Osteocyte (in vitro differentiated cells): ENCODE data around the gene BASP1. TPM values are rescaled to one million over a fixed set of nuclear protein-coding genes. Genes with fewer than 3 reads are reported as not detected.

Source experiments
- DNase-seq: peaks from one replicate; pipeline ENCODE4 v3.0.0; 2021; ENCODE audit warnings: mixed read lengths; ENCODE audit not compliant: unreplicated experiment; ENCODE audit errors: extremely low spot score
- H3K27ac Mint-ChIP-seq: one replicate; pipeline ENCODE4 v1.8.0; 2021; ENCODE audit warnings: mild to moderate bottlenecking, mixed read lengths; ENCODE audit not compliant: unreplicated experiment
- H3K27me3 Mint-ChIP-seq: one replicate; pipeline ENCODE4 v1.8.0; 2021; ENCODE audit warnings: mixed read lengths; ENCODE audit not compliant: unreplicated experiment
- H3K36me3 Mint-ChIP-seq: one replicate; pipeline ENCODE4 v1.8.0; 2021; ENCODE audit warnings: mixed read lengths; ENCODE audit not compliant: unreplicated experiment
- H3K4me1 Mint-ChIP-seq: one replicate; pipeline ENCODE4 v1.8.0; 2021; ENCODE audit warnings: mixed read lengths; ENCODE audit not compliant: unreplicated experiment
- H3K4me3 Mint-ChIP-seq: one replicate; pipeline ENCODE4 v1.8.0; 2021; ENCODE audit warnings: mild to moderate bottlenecking, moderate library complexity, mixed read lengths; ENCODE audit not compliant: unreplicated experiment
- H3K9me3 Mint-ChIP-seq: one replicate; pipeline ENCODE4 v1.8.0; 2021; ENCODE audit warnings: mixed read lengths; ENCODE audit not compliant: unreplicated experiment
- CTCF ChIP-seq: fragments of 200-600 bp; sonication (generic); IDR thresholded peaks from 2 replicates; pipeline ENCODE4 v1.5.0; 2021; ENCODE audit warnings: antibody characterized with exemption, mild to moderate bottlenecking, moderate library complexity
- total RNA-seq: library from RNA; stranded (reverse); gene quantifications from 2 replicates; pipeline ENCODE4 v1.2.1, GENCODE V29; 2021

BASP1 gene
- total RNA-seq, 1 donor from 2014 or later = 212 TPM

GRCh38 chr5:17265041-17265440 lies 47.6 kb downstream of the BASP1 start:
- peaks cover 66% of the 10 kb centered on the region for H3K4me1 Mint-ChIP-seq
- no peaks in the 10 kb centered on the region for H3K9me3 Mint-ChIP-seq
- no peak for DNase-seq
- H3K27me3 Mint-ChIP-seq = no peaks in the 10 kb centered on the region
- no peak overlapping the region for H3K27ac Mint-ChIP-seq
- no peak for TF ChIP-seq CTCF
- peaks cover 34% of the 10 kb centered on the region for H3K36me3 Mint-ChIP-seq
- H3K4me3 Mint-ChIP-seq = no peak overlapping the region

GRCh38 chr5:17267106-17267505 lies 49.7 kb downstream of the BASP1 start:
- H3K27ac Mint-ChIP-seq = peak overlapping the region; percentile 44

GRCh38 chr5:17269201-17269600 lies 51.8 kb downstream of the BASP1 start:
- peaks cover 51% of the 10 kb centered on the region for H3K4me1 Mint-ChIP-seq
- TF ChIP-seq CTCF = no peak
- no peak overlapping the region for H3K4me3 Mint-ChIP-seq
- no peak for DNase-seq
- H3K27me3 Mint-ChIP-seq = no peaks in the 10 kb centered on the region
- peaks cover 21% of the 10 kb centered on the region for H3K36me3 Mint-ChIP-seq
- H3K9me3 Mint-ChIP-seq = no peaks in the 10 kb centered on the region
- H3K27ac Mint-ChIP-seq = peak overlapping the region; percentile 60

More at GRCh38 chr5:17267106-17267505, 49.7 kb downstream of the BASP1 start:
- DNase-seq = no peak
- TF ChIP-seq CTCF = no peak
- Mint-ChIP-seq H3K27me3 (no peaks in the 10 kb centered on the region), H3K9me3 (no peaks in the 10 kb centered on the region), H3K4me1 (peaks cover 58% of the 10 kb centered on the region), H3K36me3 (peaks cover 36% of the 10 kb centered on the region), H3K4me3 (no peak overlapping the region)

- Mint-ChIP-seq H3K9me3 (no peaks in the 10 kb centered on the region), H3K27ac (no peak overlapping the region), H3K4me3 (no peak overlapping the region), H3K27me3 (no peaks in the 10 kb centered on the region), H3K36me3 (peaks cover 35% of the 10 kb centered on the region), H3K4me1 (peaks cover 34% of the 10 kb centered on the region)
- TF ChIP-seq CTCF = no peak
- DNase-seq = no peak
These were observed 54.7 kb downstream of the BASP1 start for GRCh38 chr5:17272111-17272510.

GRCh38 chr5:17275289-17276158 lies 58.1 kb downstream of the BASP1 start:
- DNase-seq = no peak
- peaks cover 32% of the 10 kb centered on the region for H3K36me3 Mint-ChIP-seq
- TF ChIP-seq CTCF = no peak
- H3K27me3 Mint-ChIP-seq = no peaks in the 10 kb centered on the region
- H3K9me3 Mint-ChIP-seq = peaks cover 3% of the 10 kb centered on the region
- no peak overlapping the region for H3K4me3 Mint-ChIP-seq
- no peak overlapping the region for H3K27ac Mint-ChIP-seq
- peaks cover 17% of the 10 kb centered on the region for H3K4me1 Mint-ChIP-seq
